Calu3 (cell line): ENCODE measurements around the gene ZBTB5. TPM values are rescaled to one million over a fixed set of nuclear protein-coding genes. Genes with fewer than 3 reads are reported as not detected.

Experiments
- BruUV-seq: library from RNA; stranded (reverse); fragments of 400-500 nt; replicated peaks from 2 replicates; lab custom pipeline; 2021; lab: Mats Ljungman, UMichigan
- CTCF ChIA-PET: fragments of 300-600 bp; sonication (Branson Sonifier 250); formaldehyde crosslinking; loops from one replicate; lab custom pipeline; 2022; ENCODE audit warnings: antibody characterized with exemption; lab: Charles Lee
- DNase-seq: peaks from one replicate; pipeline ENCODE4 v3.0.0; 2022
- H3K27ac Mint-ChIP-seq: one replicate; pipeline ENCODE4 v1.8.0; 2022; ENCODE audit warnings: mixed read lengths; ENCODE audit not compliant: unreplicated experiment
- H3K27me3 Mint-ChIP-seq: one replicate; pipeline ENCODE4 v1.8.0; 2022; ENCODE audit warnings: mixed read lengths; ENCODE audit not compliant: unreplicated experiment
- H3K36me3 Mint-ChIP-seq: one replicate; pipeline ENCODE4 v1.8.0; 2022; ENCODE audit warnings: mild to moderate bottlenecking, moderate library complexity, mixed read lengths; ENCODE audit not compliant: insufficient read depth, unreplicated experiment
- H3K4me1 Mint-ChIP-seq: one replicate; pipeline ENCODE4 v1.8.0; 2022; ENCODE audit warnings: mild to moderate bottlenecking, low read depth, mixed read lengths; ENCODE audit not compliant: unreplicated experiment
- H3K4me3 Mint-ChIP-seq: one replicate; pipeline ENCODE4 v1.8.0; 2022; ENCODE audit warnings: mild to moderate bottlenecking, low read depth, moderate library complexity, mixed read lengths; ENCODE audit not compliant: unreplicated experiment
- H3K9me3 Mint-ChIP-seq: one replicate; pipeline ENCODE4 v1.8.0; 2022; ENCODE audit warnings: low read depth, mixed read lengths; ENCODE audit not compliant: unreplicated experiment
- intact Hi-C: fragments of 100-400 bp; cut with micrococcal nuclease; formaldehyde crosslinking; loops from one replicate; pipeline ENCODE4 v1.10.0; 2022; ENCODE audit not compliant: unreplicated experiment
- total RNA-seq: library from RNA; stranded (reverse); gene quantifications from 2 replicates; pipeline ENCODE4 v1.2.3, GENCODE V29; 2022
- TF ChIP-seq, protein P1 (sequence below): fragments of 200-600 bp; IDR thresholded peaks from one replicate; pipeline ENCODE4 v1.8.0; 2022; ENCODE audit warnings: antibody characterized with exemption; ENCODE audit not compliant: unreplicated experiment

Gene ZBTB5
- total RNA-seq, 1 experiment from 2014 or later: 4.7 TPM

DNA sequence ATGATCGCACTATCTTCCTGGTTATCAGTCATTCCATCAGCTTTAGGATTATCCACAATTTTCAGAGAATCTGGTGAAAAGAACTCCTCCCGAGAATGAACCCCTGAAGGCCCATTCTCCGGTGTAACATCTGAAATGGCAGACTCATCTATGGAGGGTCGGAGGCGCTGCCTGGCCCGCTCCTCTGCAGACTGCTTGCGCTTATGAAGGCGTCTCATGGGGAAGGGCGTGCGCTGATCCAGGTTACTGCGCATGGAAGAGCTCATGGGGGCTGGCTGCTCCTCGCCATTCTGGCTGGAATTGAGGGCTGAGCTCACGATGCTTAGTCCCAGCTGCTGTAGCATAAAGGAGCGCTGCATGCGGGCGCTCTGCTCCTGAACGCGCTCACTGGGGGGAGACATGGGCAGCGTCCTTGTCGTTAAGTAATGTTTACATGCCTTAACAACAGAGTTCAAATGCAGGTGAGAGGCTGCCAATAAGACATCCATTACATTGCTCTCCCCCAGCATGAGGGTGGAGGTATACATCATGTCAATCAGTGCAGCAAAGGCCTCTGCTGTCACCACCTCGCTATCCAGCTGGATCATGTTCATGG, 23.4 kb downstream of the ZBTB5 start:
- CTCF ChIA-PET: no interaction called here
- Mint-ChIP-seq H3K9me3 (no peaks in the 10 kb centered on the region), H3K4me3 (no peak overlapping the region), H3K27me3 (no peaks in the 10 kb centered on the region), H3K4me1 (peaks cover 10% of the 10 kb centered on the region), H3K27ac (no peak overlapping the region), H3K36me3 (peaks cover 5% of the 10 kb centered on the region)
- TF ChIP-seq, protein P1, sequence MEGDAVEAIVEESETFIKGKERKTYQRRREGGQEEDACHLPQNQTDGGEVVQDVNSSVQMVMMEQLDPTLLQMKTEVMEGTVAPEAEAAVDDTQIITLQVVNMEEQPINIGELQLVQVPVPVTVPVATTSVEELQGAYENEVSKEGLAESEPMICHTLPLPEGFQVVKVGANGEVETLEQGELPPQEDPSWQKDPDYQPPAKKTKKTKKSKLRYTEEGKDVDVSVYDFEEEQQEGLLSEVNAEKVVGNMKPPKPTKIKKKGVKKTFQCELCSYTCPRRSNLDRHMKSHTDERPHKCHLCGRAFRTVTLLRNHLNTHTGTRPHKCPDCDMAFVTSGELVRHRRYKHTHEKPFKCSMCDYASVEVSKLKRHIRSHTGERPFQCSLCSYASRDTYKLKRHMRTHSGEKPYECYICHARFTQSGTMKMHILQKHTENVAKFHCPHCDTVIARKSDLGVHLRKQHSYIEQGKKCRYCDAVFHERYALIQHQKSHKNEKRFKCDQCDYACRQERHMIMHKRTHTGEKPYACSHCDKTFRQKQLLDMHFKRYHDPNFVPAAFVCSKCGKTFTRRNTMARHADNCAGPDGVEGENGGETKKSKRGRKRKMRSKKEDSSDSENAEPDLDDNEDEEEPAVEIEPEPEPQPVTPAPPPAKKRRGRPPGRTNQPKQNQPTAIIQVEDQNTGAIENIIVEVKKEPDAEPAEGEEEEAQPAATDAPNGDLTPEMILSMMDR: no peak
- intact Hi-C loops: no loop called here
- no peak for DNase-seq
- no TSS peak for BruUV-seq

- TF ChIP-seq, protein P1: no peak
- Mint-ChIP-seq H3K4me3 (no peak overlapping the region), H3K27ac (no peak overlapping the region), H3K9me3 (no peaks in the 10 kb centered on the region), H3K27me3 (no peaks in the 10 kb centered on the region), H3K36me3 (peaks cover 5% of the 10 kb centered on the region), H3K4me1 (no peaks in the 10 kb centered on the region)
- no TSS peak for BruUV-seq
- no peak for DNase-seq
- intact Hi-C loops: no loop called here
- CTCF ChIA-PET: interaction anchor here (0.6 kb wide), 1 partner anchor 36 kb away, joined by 3 read pairs; no protein-coding TSS in a partner anchor
Measured at GRCh38 chr9:37438359-37438758, 26.9 kb downstream of the ZBTB5 start.

DNA sequence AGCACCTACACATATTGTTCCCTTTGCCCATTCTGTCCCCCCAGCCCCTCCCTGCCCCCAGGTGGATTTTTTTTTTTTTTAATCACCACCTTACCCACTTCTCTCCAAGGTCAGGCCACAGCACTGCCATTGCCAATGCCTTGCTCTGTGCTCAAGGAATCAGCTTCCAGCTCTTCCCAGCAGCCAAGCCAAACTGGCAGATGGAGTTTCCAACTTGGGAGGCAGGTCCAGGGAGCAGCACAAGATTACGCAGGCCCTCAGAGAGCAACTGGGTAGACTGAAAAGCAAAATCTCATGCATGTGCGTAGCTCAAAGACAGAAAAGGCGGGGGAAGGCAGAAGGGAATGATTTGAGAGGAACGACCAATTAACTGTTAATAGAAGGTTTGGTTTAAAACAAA, 27.6 kb downstream of the ZBTB5 start:
- TF ChIP-seq, protein P1: no peak
- no TSS peak for BruUV-seq
- no peaks in the 10 kb centered on the region for H3K27me3 Mint-ChIP-seq
- H3K4me1 Mint-ChIP-seq: no peaks in the 10 kb centered on the region
- no peaks in the 10 kb centered on the region for H3K9me3 Mint-ChIP-seq
- no peak for DNase-seq
- H3K4me3 Mint-ChIP-seq: no peak overlapping the region
- CTCF ChIA-PET: interaction anchor here (0.6 kb wide), 1 partner anchor 35 kb away, joined by 3 read pairs; no protein-coding TSS in a partner anchor
- H3K27ac Mint-ChIP-seq: no peak overlapping the region
- peaks cover 5% of the 10 kb centered on the region for H3K36me3 Mint-ChIP-seq
- intact Hi-C loops: no loop called here

- H3K4me1 Mint-ChIP-seq: no peaks in the 10 kb centered on the region
- no peak for DNase-seq
- H3K9me3 Mint-ChIP-seq: no peaks in the 10 kb centered on the region
- no peak overlapping the region for H3K27ac Mint-ChIP-seq
- no peaks in the 10 kb centered on the region for H3K27me3 Mint-ChIP-seq
- intact Hi-C loops: no loop called here
- CTCF ChIA-PET: no interaction called here
- H3K4me3 Mint-ChIP-seq: no peak overlapping the region
- TF ChIP-seq, protein P1: no peak
- H3K36me3 Mint-ChIP-seq: peaks cover 5% of the 10 kb centered on the region
- no TSS peak for BruUV-seq
Measured at GRCh38 chr9:37437010-37437409, 28.2 kb downstream of the ZBTB5 start.
